Neural cell (in vitro differentiated cells): Measurements from ENCODE around the gene FAM111A. TPM values are rescaled to one million over a fixed set of nuclear protein-coding genes. Genes with fewer than 3 reads are reported as not detected.

ENCODE experiments used
- H2AFZ ChIP-seq: fragments of 200-600, 300-800 bp; sonication (generic), shearing (Covaris generic); 2 replicates; pipeline ENCODE4 v1.6.0; 2014; ENCODE audit warnings: low read depth, mild to moderate bottlenecking, antibody characterized with exemption, low read length, moderate library complexity
- H3F3A ChIP-seq: fragments of 200-600 bp; shearing (Covaris generic); 2 replicates; pipeline ENCODE4 v1.6.1; 2016; ENCODE audit warnings: mild to moderate bottlenecking, moderate library complexity, mixed read lengths, antibody characterized with exemption, low read length; ENCODE audit not compliant: insufficient read depth, poor library complexity, severe bottlenecking
- H3K27ac ChIP-seq: fragments of 200-600, 300-800 bp; sonication (generic), shearing (Covaris generic); 2 replicates; pipeline ENCODE4 v1.5.1; 2014; ENCODE audit warnings: mild to moderate bottlenecking, low read length, moderate library complexity
- H3K27me3 ChIP-seq: fragments of 300-800, 200-600 bp; sonication (generic), shearing (Covaris generic); 2 replicates; pipeline ENCODE4 v1.6.0; 2014; ENCODE audit warnings: mild to moderate bottlenecking, low read depth, low read length, moderate library complexity; ENCODE audit not compliant: insufficient read depth
- H3K36me3 ChIP-seq: fragments of 300-800, 200-600 bp; sonication (generic), shearing (Covaris generic); 2 replicates; pipeline ENCODE4 v1.5.1; 2014; ENCODE audit warnings: mild to moderate bottlenecking, antibody characterized with exemption, low read length, moderate library complexity; ENCODE audit not compliant: insufficient read depth
- H3K4me2 ChIP-seq: fragments of 300-800, 200-600 bp; sonication (generic), shearing (Covaris generic); 2 replicates; pipeline ENCODE4 v1.6.0; 2014; ENCODE audit warnings: mild to moderate bottlenecking, low read length
- H3K4me3 ChIP-seq: fragments of 300-800, 200-600 bp; sonication (generic), shearing (Covaris generic); 2 replicates; pipeline ENCODE4 v1.5.1; 2014; ENCODE audit warnings: mild to moderate bottlenecking, low read length, moderate library complexity
- H3K79me2 ChIP-seq: fragments of 200-600 bp; shearing (Covaris generic); replicated peaks from 2 replicates; pipeline ENCODE4 v1.6.0; 2014; ENCODE audit warnings: mild to moderate bottlenecking, low read length, moderate library complexity; ENCODE audit not compliant: insufficient read depth
- H3K9ac ChIP-seq: fragments of 300-800, 200-600 bp; sonication (generic), shearing (Covaris generic); 2 replicates; pipeline ENCODE4 v1.6.1; 2016; ENCODE audit warnings: mild to moderate bottlenecking, low read length, mixed read lengths
- H3K9me2 ChIP-seq: fragments of 200-600 bp; shearing (Covaris generic); 2 replicates; pipeline ENCODE4 v1.6.1; 2016; ENCODE audit warnings: mild to moderate bottlenecking, low read length, mixed read lengths; ENCODE audit not compliant: insufficient read depth
- H3K9me3 ChIP-seq: fragments of 200-600, 300-800 bp; sonication (generic), shearing (Covaris generic); 2 replicates; pipeline ENCODE4 v1.6.1; 2016; ENCODE audit warnings: mild to moderate bottlenecking, mixed run types, low read length, moderate library complexity, mixed read lengths
- H4K20me1 ChIP-seq: fragments of 200-600 bp; shearing (Covaris generic); 2 replicates; pipeline ENCODE4 v1.6.1; 2016; ENCODE audit warnings: mild to moderate bottlenecking, mixed run types; ENCODE audit not compliant: insufficient read depth
- EP300 ChIP-seq: fragments of 450-650 bp; conservative IDR thresholded peaks from 2 replicates; pipeline ENCODE4 v1.6.1; 2014; ENCODE audit warnings: antibody characterized with exemption, mild to moderate bottlenecking, moderate library complexity; ENCODE audit not compliant: poor library complexity, severe bottlenecking
- EZH2 ChIP-seq: fragments of 200-600, 300-800 bp; shearing (Covaris generic), sonication (generic); IDR thresholded peaks from 2 replicates; pipeline ENCODE4 v1.6.1; 2014; ENCODE audit warnings: antibody characterized with exemption, low read length, borderline replicate concordance, mild to moderate bottlenecking; ENCODE audit not compliant: insufficient read depth, poor library complexity, severe bottlenecking
- MXI1 ChIP-seq: fragments of 450-650 bp; conservative IDR thresholded peaks from 2 replicates; pipeline ENCODE4 v1.6.1; 2014; ENCODE audit warnings: antibody characterized with exemption, mild to moderate bottlenecking; ENCODE audit not compliant: poor library complexity, severe bottlenecking
- POLR2AphosphoS5 ChIP-seq: IDR thresholded peaks from 2 replicates; pipeline ENCODE4 v1.6.1; 2012
- RAD21 ChIP-seq: fragments of 450-650 bp; conservative IDR thresholded peaks from 2 replicates; pipeline ENCODE4 v1.6.1; 2014; ENCODE audit warnings: antibody characterized with exemption, mild to moderate bottlenecking, moderate library complexity
- SMC3 ChIP-seq: fragments of 450-650 bp; conservative IDR thresholded peaks from 2 replicates; pipeline ENCODE4 v1.6.1; 2014; ENCODE audit warnings: antibody characterized with exemption, mild to moderate bottlenecking, moderate library complexity; ENCODE audit not compliant: poor library complexity
- TAF1 ChIP-seq: IDR thresholded peaks from 2 replicates; pipeline ENCODE4 v1.6.1; 2012; ENCODE audit warnings: low read depth
- polyA plus RNA-seq: library from polyadenylated mRNA; depleted of rRNA; stranded (reverse); fragments of >200 nt; gene quantifications from 2 replicates; pipeline ENCODE4 v1.2.3, GENCODE V29; 2014
- TF ChIP-seq, protein P1 (sequence below): IDR thresholded peaks from 2 replicates; pipeline ENCODE4 v1.6.1; 2012; ENCODE audit warnings: borderline replicate concordance
- TF ChIP-seq, protein P2 (sequence below): fragments of 450-650 bp; IDR thresholded peaks from 2 replicates; pipeline ENCODE4 v1.5.1; 2014; ENCODE audit warnings: antibody characterized with exemption, mild to moderate bottlenecking, moderate library complexity; ENCODE audit not compliant: poor library complexity, severe bottlenecking

Gene FAM111A
- polyA plus RNA-seq, 1 donor from 2014 or later, result 0.88 TPM

DNA sequence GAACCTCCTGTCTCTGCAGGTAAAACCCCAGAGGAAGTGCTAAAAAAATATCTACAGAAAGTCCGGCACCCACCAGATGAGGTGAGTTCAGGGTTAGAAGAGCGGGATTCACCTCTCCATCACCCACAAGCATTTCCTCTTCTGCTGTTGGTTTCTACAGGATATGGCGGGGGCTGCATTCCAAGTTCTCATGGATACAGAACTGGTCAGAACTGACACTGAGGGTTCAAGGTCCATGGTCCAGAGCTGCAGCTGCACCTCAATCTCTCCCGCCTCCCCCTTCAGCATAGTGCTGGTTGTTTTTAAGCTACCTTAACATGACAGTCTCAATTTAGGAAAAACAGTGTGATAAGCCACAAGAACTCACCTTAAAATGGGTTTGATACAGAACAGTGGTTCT lies 48.4 kb downstream of the FAM111A start:
- H3K79me2 ChIP-seq, result peaks cover 21% of the 10 kb centered on the region

GRCh38 chr11:59191890-59192289 lies 49.2 kb downstream of the FAM111A start:
- Histone ChIP-seq H3K36me3 (peaks cover 42% of the 10 kb centered on the region), H4K20me1 (no peaks in the 10 kb centered on the region), H3F3A (no peaks in the 10 kb centered on the region), H3K4me2 (no peak overlapping the region), H3K9me3 (peaks cover 4% of the 10 kb centered on the region), H3K9ac (no peak overlapping the region), H3K27ac (no peak overlapping the region), H3K9me2 (no peaks in the 10 kb centered on the region), H2AFZ (no peak overlapping the region), H3K27me3 (no peaks in the 10 kb centered on the region), H3K79me2 (peaks cover 13% of the 10 kb centered on the region), H3K4me3 (no peak overlapping the region)
- no peak for TF ChIP-seq SMC3
- TF ChIP-seq, protein P1, sequence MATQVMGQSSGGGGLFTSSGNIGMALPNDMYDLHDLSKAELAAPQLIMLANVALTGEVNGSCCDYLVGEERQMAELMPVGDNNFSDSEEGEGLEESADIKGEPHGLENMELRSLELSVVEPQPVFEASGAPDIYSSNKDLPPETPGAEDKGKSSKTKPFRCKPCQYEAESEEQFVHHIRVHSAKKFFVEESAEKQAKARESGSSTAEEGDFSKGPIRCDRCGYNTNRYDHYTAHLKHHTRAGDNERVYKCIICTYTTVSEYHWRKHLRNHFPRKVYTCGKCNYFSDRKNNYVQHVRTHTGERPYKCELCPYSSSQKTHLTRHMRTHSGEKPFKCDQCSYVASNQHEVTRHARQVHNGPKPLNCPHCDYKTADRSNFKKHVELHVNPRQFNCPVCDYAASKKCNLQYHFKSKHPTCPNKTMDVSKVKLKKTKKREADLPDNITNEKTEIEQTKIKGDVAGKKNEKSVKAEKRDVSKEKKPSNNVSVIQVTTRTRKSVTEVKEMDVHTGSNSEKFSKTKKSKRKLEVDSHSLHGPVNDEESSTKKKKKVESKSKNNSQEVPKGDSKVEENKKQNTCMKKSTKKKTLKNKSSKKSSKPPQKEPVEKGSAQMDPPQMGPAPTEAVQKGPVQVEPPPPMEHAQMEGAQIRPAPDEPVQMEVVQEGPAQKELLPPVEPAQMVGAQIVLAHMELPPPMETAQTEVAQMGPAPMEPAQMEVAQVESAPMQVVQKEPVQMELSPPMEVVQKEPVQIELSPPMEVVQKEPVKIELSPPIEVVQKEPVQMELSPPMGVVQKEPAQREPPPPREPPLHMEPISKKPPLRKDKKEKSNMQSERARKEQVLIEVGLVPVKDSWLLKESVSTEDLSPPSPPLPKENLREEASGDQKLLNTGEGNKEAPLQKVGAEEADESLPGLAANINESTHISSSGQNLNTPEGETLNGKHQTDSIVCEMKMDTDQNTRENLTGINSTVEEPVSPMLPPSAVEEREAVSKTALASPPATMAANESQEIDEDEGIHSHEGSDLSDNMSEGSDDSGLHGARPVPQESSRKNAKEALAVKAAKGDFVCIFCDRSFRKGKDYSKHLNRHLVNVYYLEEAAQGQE, result no peak
- no peak for TF ChIP-seq EZH2
- TF ChIP-seq TAF1, result no peak
- no peak for TF ChIP-seq EP300
- TF ChIP-seq MXI1, result no peak
- TF ChIP-seq RAD21, result no peak
- TF ChIP-seq POLR2AphosphoS5, result no peak
- TF ChIP-seq, protein P2, sequence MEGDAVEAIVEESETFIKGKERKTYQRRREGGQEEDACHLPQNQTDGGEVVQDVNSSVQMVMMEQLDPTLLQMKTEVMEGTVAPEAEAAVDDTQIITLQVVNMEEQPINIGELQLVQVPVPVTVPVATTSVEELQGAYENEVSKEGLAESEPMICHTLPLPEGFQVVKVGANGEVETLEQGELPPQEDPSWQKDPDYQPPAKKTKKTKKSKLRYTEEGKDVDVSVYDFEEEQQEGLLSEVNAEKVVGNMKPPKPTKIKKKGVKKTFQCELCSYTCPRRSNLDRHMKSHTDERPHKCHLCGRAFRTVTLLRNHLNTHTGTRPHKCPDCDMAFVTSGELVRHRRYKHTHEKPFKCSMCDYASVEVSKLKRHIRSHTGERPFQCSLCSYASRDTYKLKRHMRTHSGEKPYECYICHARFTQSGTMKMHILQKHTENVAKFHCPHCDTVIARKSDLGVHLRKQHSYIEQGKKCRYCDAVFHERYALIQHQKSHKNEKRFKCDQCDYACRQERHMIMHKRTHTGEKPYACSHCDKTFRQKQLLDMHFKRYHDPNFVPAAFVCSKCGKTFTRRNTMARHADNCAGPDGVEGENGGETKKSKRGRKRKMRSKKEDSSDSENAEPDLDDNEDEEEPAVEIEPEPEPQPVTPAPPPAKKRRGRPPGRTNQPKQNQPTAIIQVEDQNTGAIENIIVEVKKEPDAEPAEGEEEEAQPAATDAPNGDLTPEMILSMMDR, result no peak

More for the DNA sequence above, 48.4 kb downstream of the FAM111A start:
- no peak for TF ChIP-seq MXI1
- TF ChIP-seq POLR2AphosphoS5, result no peak
- no peak for TF ChIP-seq RAD21
- TF ChIP-seq, protein P1, result no peak
- TF ChIP-seq SMC3, result no peak
- TF ChIP-seq TAF1, result no peak
- TF ChIP-seq EP300, result no peak
- TF ChIP-seq EZH2, result no peak
- TF ChIP-seq, protein P2, result no peak
- H3K4me2 ChIP-seq, result no peak overlapping the region
- H3K36me3 ChIP-seq, result peaks cover 34% of the 10 kb centered on the region
- H3F3A ChIP-seq, result no peaks in the 10 kb centered on the region
- H3K4me3 ChIP-seq, result no peak overlapping the region
- peaks cover under 1% of the 10 kb centered on the region for H3K9me3 ChIP-seq
- no peak overlapping the region for H2AFZ ChIP-seq
- no peaks in the 10 kb centered on the region for H3K27me3 ChIP-seq
- H3K27ac ChIP-seq, result no peak overlapping the region
- no peak overlapping the region for H3K9ac ChIP-seq
- no peaks in the 10 kb centered on the region for H3K9me2 ChIP-seq
- H4K20me1 ChIP-seq, result no peaks in the 10 kb centered on the region
